BJ (cell line): ENCODE results near the gene YIPF4. TPM values are rescaled to one million over a fixed set of nuclear protein-coding genes. Genes with fewer than 3 reads are reported as not detected.
"Not testable (repeated sequence)": the region's sequence is repeated elsewhere in the genome, so short reads cannot be mapped to it uniquely, and the experiment has no call there.

Source experiments
- CTCF ChIA-PET: fragments of 350-600 bp; formaldehyde crosslinking; extraction: SDS; loops from one replicate; lab custom pipeline; 2021; ENCODE audit warnings: antibody characterized with exemption, inconsistent platforms; lab: Yijun Ruan, JAX
- POLR2A ChIA-PET: fragments of 300-600 bp; sonication (Branson Sonifier 250); formaldehyde crosslinking; extraction: SDS; loops from one replicate; lab custom pipeline; 2021; ENCODE audit warnings: antibody characterized with exemption; lab: Charles Lee
- DNase-seq: peaks from one replicate; pipeline ENCODE4 v3.0.0-alpha.2; 2011; ENCODE audit warnings: low read depth
- H3K27me3 ChIP-seq: 2 replicates; pipeline ENCODE4 v1.6.0; 2011; ENCODE audit warnings: low read length; ENCODE audit not compliant: control insufficient read depth, insufficient read depth
- H3K36me3 ChIP-seq: 2 replicates; pipeline ENCODE4 v1.5.1; 2011; ENCODE audit warnings: low read length; ENCODE audit not compliant: control insufficient read depth, insufficient read depth
- H3K4me3 ChIP-seq: 2 replicates; pipeline ENCODE4 v1.5.1; 2011; ENCODE audit warnings: low read depth, mild to moderate bottlenecking, control low read depth, low read length
- CTCF ChIP-seq: IDR thresholded peaks from 2 replicates; pipeline ENCODE4 v1.5.1; 2011; ENCODE audit warnings: low read depth, mild to moderate bottlenecking, control low read depth, inconsistent platforms, low read length, moderate library complexity; ENCODE audit not compliant: insufficient read depth
- polyA plus RNA-seq: library from polyadenylated mRNA; depleted of rRNA; stranded (reverse); fragments of >200 nt; gene quantifications from 2 replicates; pipeline ENCODE4 v1.2.3, GENCODE V29; 2011

The YIPF4 gene
- polyA plus RNA-seq, 1 experiment, result 5.3 TPM

GRCh38 chr2:32291746-32292145 is 14.0 kb downstream of the YIPF4 start:
- no peak for DNase-seq
- TF ChIP-seq CTCF, result no peak
- POLR2A ChIA-PET, result no interaction called here

GRCh38 chr2:32293493-32293892 is 15.8 kb downstream of the YIPF4 start:
- H3K4me3 ChIP-seq, DNase-seq, CTCF ChIA-PET, POLR2A ChIA-PET, H3K27me3 ChIP-seq, H3K36me3 ChIP-seq: not testable (repeated sequence)

More at GRCh38 chr2:32291746-32292145, 14.0 kb downstream of the YIPF4 start:
- Histone ChIP-seq H3K36me3 (peaks cover 2% of the 10 kb centered on the region; the same call in 1 of the 2 replicates), H3K4me3 (no peak overlapping the region), H3K27me3 (no peaks in the 10 kb centered on the region)
- CTCF ChIA-PET, result no interaction called here

- CTCF ChIA-PET, H3K27me3 ChIP-seq, H3K36me3 ChIP-seq, DNase-seq, POLR2A ChIA-PET, H3K4me3 ChIP-seq: not testable (repeated sequence)
Measured at GRCh38 chr2:32293966-32294562, 16.4 kb downstream of the YIPF4 start.

GRCh38 chr2:32310577-32310976 is 32.9 kb downstream of the YIPF4 start:
- H3K4me3 ChIP-seq, result no peak overlapping the region
- ChIA-PET POLR2A (no interaction called here), CTCF (no interaction called here)

GRCh38 chr2:32314886-32315285 is 37.2 kb downstream of the YIPF4 start:
- POLR2A ChIA-PET, result no interaction called here
- CTCF ChIA-PET, result no interaction called here
- no peak for TF ChIP-seq CTCF

More at GRCh38 chr2:32310577-32310976, 32.9 kb downstream of the YIPF4 start:
- H3K27me3 ChIP-seq, result no peaks in the 10 kb centered on the region
- TF ChIP-seq CTCF, result no peak
- H3K36me3 ChIP-seq, result no peaks in the 10 kb centered on the region
- DNase-seq, result no peak

GRCh38 chr2:32328679-32329078 is 51.0 kb downstream of the YIPF4 start:
- CTCF ChIA-PET, result interaction anchor here (1.2 kb wide), 1 partner anchor 67 kb away, joined by 3 read pairs; no protein-coding TSS in a partner anchor
- DNase-seq, H3K4me3 ChIP-seq, POLR2A ChIA-PET, H3K27me3 ChIP-seq, H3K36me3 ChIP-seq: not testable (repeated sequence)

More at GRCh38 chr2:32314886-32315285, 37.2 kb downstream of the YIPF4 start:
- H3K27me3 ChIP-seq, result no peaks in the 10 kb centered on the region
- no peak overlapping the region for H3K4me3 ChIP-seq
- no peaks in the 10 kb centered on the region for H3K36me3 ChIP-seq
- DNase-seq, result no peak

- H3K36me3 ChIP-seq, H3K4me3 ChIP-seq, H3K27me3 ChIP-seq, DNase-seq, POLR2A ChIA-PET: not testable (repeated sequence)
- CTCF ChIA-PET, result interaction anchor here (1.2 kb wide), 1 partner anchor 66 kb away, joined by 3 read pairs; no protein-coding TSS in a partner anchor
Measured at GRCh38 chr2:32329180-32329980, 51.7 kb downstream of the YIPF4 start.
